GM18909 (cell line): ENCODE results near the gene ZNF669.
A peak's percentile ranks its signal among the peaks of the same experiment; 100 is the strongest.

Source experiments
- ATAC-seq: cut with Tn5 transposase; IDR thresholded peaks from one replicate; pipeline ENCODE4 v1.9.1; 2021; ENCODE audit warnings: mild to moderate bottlenecking; ENCODE audit not compliant: unreplicated experiment, poor library complexity

The ZNF669 gene

GRCh38 chr1:247077876-247078257, 26.3 kb downstream of the ZNF669 start:
- ATAC-seq: peak; percentile 34

- no peak for ATAC-seq
These were observed 26.9 kb downstream of the ZNF669 start for GRCh38 chr1:247077213-247077612.

GRCh38 chr1:247070645-247071044, 33.5 kb downstream of the ZNF669 start:
- no peak for ATAC-seq

GRCh38 chr1:247064304-247064703, 39.9 kb downstream of the ZNF669 start:
- no peak for ATAC-seq

GRCh38 chr1:247060771-247061170, 43.4 kb downstream of the ZNF669 start:
- no peak for ATAC-seq

DNA sequence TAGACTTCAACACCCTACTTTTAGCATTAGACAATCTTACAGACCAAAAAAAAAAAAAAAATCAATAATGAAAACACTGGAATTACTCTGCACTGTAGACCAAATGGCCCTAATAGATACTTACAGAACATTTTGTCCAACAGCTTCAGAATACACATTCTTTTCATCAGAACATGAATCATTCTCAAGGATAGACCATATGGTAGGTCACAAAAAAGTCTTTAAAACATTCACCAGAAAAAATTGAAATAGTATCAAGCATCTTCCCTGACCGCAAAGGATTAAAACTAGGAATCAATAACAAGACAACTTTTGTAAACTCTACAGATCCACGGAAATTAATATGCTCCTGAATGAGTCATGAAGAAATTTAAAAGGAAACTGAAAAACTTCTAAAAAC, 48.1 kb downstream of the ZNF669 start:
- ATAC-seq: no peak

DNA sequence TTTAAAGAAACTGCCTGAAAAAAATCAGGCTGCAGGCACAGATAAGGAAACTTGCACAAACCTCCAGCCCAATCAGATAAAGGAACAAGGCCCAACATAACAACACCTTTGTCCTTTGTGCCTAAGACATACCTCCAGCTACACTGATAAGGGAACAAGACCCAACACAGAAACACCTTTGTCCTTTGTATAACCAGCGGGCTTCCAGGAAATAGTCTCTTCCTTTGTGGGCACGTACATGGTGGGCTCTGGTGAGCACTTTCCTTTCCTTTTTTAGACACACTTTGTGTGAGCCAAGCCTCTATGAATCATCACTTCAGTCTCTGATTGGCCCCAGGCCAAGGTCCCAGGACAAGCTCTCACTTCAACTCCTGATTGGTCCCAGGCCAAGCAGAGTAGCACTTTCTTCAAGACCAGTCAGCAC, 49.2 kb downstream of the ZNF669 start:
- no peak for ATAC-seq
